Endothelial cell (in vitro differentiated cells): ENCODE results near the gene SPIRE2. TPM values are rescaled to one million over a fixed set of nuclear protein-coding genes. Genes with fewer than 3 reads are reported as not detected.
"Not testable (repeated sequence)": the region's sequence is repeated elsewhere in the genome, so short reads cannot be mapped to it uniquely, and the experiment has no call there.

Experiments
- DNase-seq: peaks from one replicate; pipeline ENCODE4 v3.0.0; 2021; ENCODE audit warnings: low spot score
- H3K27ac Mint-ChIP-seq: one replicate; pipeline ENCODE4 v1.8.0; 2021; ENCODE audit warnings: mixed read lengths, inconsistent platforms; ENCODE audit not compliant: unreplicated experiment
- H3K27me3 Mint-ChIP-seq: one replicate; pipeline ENCODE4 v1.8.0; 2021; ENCODE audit warnings: mild to moderate bottlenecking, moderate library complexity, mixed read lengths, inconsistent platforms; ENCODE audit not compliant: unreplicated experiment
- H3K36me3 Mint-ChIP-seq: one replicate; pipeline ENCODE4 v1.8.0; 2021; ENCODE audit warnings: mild to moderate bottlenecking, low read depth, mixed read lengths, inconsistent platforms; ENCODE audit not compliant: unreplicated experiment
- H3K4me1 Mint-ChIP-seq: one replicate; pipeline ENCODE4 v1.8.0; 2021; ENCODE audit warnings: mild to moderate bottlenecking, mixed read lengths, inconsistent platforms; ENCODE audit not compliant: unreplicated experiment
- H3K4me3 Mint-ChIP-seq: one replicate; pipeline ENCODE4 v1.8.0; 2021; ENCODE audit warnings: mild to moderate bottlenecking, mixed read lengths, inconsistent platforms; ENCODE audit not compliant: unreplicated experiment
- H3K9me3 Mint-ChIP-seq: one replicate; pipeline ENCODE4 v1.8.0; 2021; ENCODE audit warnings: mixed read lengths, inconsistent platforms; ENCODE audit not compliant: unreplicated experiment
- total RNA-seq: library from RNA; stranded (reverse); fragmentation: NEBNext Ultra II Directional; extraction: Animal tissue kit (Norgen Biotek cat#: 25700); gene quantifications from one replicate; pipeline ENCODE4 v1.2.1, GENCODE V29; 2021; ENCODE audit not compliant: unreplicated experiment
- TF ChIP-seq, protein P1 (sequence below): fragments of 200-600 bp; sonication (generic); IDR thresholded peaks from one replicate; pipeline ENCODE4 v1.5.0; 2021; ENCODE audit warnings: antibody characterized with exemption; ENCODE audit not compliant: unreplicated experiment

SPIRE2 gene
- total RNA-seq, 1 donor from 2014 or later = 7.9 TPM

DNA sequence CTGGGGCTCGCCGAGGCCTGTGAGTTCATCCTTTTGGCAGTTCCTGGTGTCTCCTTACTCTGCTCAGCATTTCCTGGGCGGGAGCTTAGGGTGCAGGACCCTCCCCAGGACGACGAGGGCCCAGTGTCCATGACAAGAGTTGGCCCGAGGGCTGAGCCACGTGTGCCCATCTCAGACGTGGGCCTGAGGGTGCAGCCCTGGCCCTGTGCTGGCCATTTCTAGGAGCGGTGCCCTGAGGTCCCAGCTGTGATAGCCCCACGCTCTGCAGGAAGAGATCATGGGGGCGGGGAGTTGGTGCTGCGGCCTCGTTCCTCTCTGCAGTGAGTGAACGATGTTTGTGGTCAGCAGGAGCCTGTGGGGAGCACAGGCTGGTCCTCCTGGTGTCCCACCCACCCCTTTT, 84.4 kb downstream of the SPIRE2 start:
- Mint-ChIP-seq H3K27ac (no peak overlapping the region), H3K4me3 (no peak overlapping the region), H3K27me3 (peaks cover 13% of the 10 kb centered on the region), H3K9me3 (no peaks in the 10 kb centered on the region), H3K36me3 (peaks cover 11% of the 10 kb centered on the region), H3K4me1 (no peaks in the 10 kb centered on the region)
- TF ChIP-seq, protein P1, sequence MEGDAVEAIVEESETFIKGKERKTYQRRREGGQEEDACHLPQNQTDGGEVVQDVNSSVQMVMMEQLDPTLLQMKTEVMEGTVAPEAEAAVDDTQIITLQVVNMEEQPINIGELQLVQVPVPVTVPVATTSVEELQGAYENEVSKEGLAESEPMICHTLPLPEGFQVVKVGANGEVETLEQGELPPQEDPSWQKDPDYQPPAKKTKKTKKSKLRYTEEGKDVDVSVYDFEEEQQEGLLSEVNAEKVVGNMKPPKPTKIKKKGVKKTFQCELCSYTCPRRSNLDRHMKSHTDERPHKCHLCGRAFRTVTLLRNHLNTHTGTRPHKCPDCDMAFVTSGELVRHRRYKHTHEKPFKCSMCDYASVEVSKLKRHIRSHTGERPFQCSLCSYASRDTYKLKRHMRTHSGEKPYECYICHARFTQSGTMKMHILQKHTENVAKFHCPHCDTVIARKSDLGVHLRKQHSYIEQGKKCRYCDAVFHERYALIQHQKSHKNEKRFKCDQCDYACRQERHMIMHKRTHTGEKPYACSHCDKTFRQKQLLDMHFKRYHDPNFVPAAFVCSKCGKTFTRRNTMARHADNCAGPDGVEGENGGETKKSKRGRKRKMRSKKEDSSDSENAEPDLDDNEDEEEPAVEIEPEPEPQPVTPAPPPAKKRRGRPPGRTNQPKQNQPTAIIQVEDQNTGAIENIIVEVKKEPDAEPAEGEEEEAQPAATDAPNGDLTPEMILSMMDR = no peak
- no peak for DNase-seq

DNA sequence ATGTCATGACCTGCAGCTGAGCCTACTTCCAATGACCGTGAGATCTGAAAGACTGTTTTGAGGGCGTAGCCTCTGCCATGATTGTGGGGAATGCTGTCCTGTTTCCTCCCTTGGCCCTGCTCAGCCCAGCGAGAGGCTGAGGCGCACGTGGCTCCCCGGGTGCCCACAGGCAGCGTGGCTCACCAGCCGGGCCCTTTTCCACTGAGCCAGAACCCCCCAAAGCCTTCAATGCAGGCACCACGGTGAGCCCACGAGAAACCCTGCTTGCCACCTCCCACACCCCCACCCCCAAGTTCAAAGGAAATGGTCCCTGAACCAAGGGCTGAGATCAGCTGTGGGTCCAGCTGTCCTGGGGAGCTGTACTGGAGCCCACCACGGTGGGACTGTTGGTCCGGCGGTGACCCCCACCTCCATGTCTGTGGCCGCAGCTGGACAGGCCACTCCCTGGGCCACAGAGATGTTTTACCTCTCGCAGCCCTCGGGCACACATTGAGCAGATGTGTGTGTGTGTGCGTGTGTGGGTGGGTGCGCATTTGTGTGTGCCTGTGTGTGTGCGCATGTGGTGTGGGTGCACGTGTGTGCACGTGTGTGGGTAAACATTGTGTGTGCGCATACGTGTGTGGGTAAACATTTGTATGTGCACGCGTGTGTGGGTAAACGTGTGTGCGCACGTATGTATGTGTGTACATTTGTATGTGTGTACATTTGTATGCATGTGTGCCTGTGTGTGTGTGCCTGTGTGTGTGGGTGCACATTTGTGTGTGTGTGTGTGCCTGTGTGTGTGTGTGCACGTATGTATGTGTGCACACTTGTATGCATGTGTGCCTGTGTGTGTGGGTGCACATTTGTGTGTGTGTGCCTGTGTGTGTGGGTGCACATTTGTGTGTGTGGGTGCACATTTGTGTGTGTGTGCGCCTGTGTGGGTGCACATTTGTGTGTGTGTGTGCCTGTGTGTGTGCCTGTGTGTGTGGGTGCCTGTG, 85.4 kb downstream of the SPIRE2 start:
- Mint-ChIP-seq H3K4me3 (peak overlapping the region; percentile 67), H3K36me3 (peaks cover 11% of the 10 kb centered on the region), H3K27me3 (peaks cover 13% of the 10 kb centered on the region), H3K9me3 (no peaks in the 10 kb centered on the region), H3K27ac (peak overlapping the region; percentile 24), H3K4me1 (no peaks in the 10 kb centered on the region)
- no peak for DNase-seq
- TF ChIP-seq, protein P1 = no peak

DNA sequence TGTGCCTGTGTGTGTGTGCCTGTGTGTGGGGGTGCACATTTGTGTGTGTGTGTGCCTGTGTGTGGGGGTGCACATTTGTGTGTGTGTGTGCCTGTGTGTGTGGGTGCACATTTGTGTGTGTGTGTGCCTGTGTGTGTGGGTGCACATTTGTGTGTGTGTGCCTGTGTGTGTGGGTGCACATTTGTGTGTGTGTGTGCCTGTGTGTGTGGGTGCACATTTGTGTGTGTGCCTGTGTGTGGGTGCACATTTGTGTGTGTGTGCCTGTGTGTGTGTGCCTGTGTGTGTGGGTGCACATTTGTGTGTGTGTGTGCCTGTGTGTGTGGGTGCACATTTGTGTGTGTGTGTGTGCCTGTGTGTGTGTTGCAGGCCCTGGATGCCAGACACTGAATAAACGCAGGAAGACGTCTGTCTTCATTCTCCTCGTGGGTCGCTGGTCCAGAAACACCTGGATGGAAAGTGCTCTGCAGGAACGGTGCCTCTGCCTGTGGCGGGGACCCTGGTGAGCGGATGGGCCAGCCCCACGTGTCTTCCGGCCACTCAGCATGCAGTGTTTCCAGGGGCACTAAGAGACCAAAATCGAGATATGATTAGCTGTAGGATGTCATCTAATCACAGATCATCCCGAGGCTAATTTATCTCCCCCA, 86.5 kb downstream of the SPIRE2 start:
- H3K4me1 Mint-ChIP-seq, H3K27ac Mint-ChIP-seq: not testable (repeated sequence)
- peaks cover 11% of the 10 kb centered on the region for H3K36me3 Mint-ChIP-seq

DNA sequence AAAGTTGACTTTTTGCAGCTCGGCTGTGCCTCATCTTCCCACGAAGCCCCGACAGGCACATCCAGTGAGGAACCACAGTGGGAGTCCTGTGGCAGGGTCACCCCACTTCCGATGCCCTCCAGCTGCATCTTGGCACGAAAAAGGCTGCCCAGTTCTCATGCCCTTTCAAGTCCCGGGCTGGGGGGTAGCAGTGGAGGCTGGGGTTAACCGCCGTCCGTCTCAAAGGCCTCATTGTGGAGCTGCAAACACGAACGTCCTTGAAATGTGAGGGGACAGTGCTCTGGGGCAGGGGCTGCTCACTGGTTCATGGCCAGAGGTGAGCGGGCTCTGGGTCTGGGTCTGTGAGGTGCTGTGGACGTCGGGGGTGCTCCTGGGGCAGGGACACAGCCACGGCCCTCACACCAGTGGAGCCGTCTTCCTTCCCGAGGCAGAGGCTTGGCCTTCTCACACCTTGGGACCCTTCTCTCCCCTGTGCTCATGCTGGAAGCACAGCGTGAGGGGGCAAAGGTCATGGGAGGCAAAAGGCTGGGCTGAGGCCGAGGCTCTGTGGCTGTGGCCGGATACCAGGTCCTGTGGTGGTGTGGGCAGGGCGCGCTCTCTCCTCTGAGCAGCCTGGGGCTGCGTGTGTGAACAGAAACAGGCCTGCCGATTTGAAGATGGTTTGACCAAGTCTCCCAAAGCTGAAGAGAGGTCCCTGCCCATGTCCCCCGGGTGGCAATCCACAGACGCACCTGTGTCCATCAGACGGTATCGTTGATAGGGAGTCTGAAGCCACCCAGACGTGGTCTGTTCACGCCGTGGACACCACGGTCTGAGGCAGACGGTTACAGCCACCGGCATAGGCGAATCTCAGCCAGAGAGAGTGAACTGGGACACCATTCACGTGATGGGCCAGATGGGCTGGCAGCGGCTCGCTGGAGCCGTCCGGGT, 87.3 kb downstream of the SPIRE2 start:
- Mint-ChIP-seq H3K27me3 (peaks cover 15% of the 10 kb centered on the region), H3K36me3 (peaks cover 14% of the 10 kb centered on the region), H3K4me1 (peaks cover 7% of the 10 kb centered on the region), H3K27ac (no peak overlapping the region), H3K9me3 (no peaks in the 10 kb centered on the region), H3K4me3 (no peak overlapping the region)
- DNase-seq = no peak
- TF ChIP-seq, protein P1 = no peak

More for the DNA sequence above, 86.5 kb downstream of the SPIRE2 start:
- H3K27me3 Mint-ChIP-seq, H3K9me3 Mint-ChIP-seq, H3K4me3 Mint-ChIP-seq, DNase-seq: not testable (repeated sequence)
